ENCODE data around the gene SLC47A2.

SLC47A2 gene

DNA sequence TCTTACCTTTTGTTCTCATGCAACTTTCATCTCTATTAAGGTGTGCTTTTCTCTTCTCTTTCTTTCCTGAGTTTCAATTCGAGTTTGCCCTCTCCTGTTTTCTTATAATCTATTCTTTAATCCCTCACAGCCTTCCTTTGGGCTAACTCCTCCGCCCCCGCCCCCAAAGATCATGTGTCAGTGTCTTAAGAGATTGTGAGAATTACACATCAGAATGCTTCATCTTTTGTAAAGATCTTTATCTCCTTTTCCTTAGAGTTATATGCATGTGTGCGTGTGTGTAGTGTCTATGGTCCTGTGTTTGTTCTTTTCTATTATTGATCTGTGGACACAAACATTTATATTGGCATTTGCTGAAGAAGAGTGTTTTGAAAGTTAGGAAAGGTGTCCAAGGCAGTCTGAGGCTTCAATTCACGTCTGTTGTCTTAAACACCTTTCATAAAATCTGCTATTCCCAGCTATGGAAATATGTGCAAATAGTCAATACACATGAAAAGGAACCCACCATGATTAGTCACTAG, 74.0 kb downstream of the SLC47A2 start:
- DNase-seq: no peak

DNA sequence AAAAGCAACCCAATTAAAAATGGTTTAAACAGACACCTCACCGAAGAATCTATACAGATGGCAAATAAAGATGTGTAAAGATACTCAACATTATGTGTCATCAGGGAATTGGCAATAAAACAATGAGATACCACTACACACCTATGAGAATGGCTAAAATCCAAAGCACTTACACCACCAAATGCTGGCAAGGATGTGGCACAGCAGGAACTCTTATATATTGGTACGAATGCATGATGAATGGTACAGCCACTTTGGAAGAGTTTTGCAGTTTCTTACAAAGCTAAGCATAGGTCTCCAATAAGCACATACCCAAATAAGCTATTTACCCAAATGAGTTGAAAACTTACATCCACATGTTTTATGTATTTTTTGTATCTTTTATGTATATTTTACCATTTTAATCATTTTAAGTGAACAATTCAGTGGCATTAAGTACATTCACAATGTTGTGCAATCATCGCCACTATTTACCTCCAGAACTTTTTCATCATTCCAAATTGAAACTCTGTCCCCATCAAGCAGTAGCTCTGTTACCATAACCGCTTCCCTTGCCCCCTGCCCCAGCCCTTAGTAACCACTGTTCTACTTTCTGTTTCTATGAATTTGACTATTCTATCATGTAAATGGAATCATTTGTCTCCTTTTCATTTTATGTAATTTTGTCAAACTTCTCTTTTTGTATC, 74.6 kb downstream of the SLC47A2 start:
- DNase-seq: no peak

DNA sequence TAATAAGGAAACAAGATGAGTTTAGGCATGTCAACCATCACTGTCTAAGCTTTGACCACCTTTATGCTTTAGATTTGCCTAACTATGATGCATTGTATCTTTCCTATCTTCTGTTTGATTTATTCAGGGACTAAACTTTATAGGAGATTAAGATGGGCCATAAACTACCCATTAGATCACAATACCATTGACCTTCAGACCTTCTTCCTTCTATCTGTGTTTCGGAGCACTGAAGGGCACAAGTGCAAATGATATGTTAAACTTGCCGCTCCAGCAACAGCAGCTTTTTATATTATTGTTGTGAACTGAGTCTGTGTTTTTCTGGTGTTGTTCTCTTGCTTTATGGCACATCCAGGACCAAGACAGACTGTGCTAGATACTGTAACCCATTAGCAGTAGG, 84.5 kb downstream of the SLC47A2 start:
- no peak for DNase-seq

DNA sequence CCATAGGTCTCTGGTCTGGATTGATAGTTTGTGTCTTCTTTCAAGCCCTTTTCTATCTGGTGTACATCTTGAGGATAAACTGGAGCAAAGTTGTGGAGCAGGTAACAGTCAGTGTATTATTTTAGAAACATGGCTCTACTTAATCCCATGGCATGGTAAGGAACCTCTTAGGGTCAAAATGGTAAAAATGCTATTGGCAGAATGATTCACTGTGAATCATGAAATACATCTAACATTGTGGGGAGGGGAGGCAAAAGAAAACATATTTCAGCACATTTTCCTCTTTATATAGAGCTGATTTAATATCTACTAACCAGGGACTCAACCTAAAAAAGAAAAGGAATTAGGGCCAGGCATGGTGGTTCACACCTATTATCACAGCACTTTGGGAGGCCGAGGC, 85.7 kb downstream of the SLC47A2 start:
- DNase-seq: no peak

DNA sequence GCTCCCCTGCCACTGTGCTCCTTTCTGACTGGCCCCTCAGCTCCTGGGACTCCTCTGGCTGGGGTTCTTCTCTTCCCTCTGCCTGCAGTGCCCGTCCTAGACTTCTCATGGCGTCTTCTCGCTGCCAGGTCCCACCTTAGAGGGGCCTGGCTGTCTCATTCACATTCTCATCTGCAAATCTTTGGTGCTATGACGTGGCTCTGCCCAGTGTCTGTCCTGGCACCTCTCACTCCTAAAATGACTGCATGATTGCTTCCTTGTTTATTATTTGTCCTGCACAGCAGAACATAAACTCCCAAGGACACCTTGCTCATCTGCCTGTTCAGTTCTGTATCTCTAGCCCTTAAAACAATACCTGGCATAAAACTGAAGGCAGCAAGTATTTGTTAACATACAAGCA, 86.3 kb downstream of the SLC47A2 start:
- DNase-seq: no peak

DNA sequence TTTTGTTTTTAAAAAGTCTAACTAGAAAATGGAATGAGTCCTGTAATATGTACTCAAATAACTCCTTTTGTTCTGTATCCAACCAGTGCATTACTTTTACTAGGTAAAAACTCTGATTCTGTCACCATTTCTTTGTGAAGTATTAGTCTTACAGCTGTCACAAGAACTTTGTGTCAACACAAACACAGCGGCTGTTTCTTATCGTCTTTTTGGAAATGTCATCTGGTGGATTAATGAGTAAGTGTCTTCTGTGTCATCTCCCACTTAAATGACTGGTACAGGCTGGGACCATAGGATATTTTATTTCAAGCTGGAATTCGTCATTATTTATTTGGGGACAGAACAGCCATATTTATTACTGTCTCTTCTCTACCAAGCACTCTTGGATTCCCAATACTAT, 86.9 kb downstream of the SLC47A2 start:
- DNase-seq: no peak
